ENCODE results near the gene IKZF5.

Gene IKZF5, protein sequence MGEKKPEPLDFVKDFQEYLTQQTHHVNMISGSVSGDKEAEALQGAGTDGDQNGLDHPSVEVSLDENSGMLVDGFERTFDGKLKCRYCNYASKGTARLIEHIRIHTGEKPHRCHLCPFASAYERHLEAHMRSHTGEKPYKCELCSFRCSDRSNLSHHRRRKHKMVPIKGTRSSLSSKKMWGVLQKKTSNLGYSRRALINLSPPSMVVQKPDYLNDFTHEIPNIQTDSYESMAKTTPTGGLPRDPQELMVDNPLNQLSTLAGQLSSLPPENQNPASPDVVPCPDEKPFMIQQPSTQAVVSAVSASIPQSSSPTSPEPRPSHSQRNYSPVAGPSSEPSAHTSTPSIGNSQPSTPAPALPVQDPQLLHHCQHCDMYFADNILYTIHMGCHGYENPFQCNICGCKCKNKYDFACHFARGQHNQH

DNA sequence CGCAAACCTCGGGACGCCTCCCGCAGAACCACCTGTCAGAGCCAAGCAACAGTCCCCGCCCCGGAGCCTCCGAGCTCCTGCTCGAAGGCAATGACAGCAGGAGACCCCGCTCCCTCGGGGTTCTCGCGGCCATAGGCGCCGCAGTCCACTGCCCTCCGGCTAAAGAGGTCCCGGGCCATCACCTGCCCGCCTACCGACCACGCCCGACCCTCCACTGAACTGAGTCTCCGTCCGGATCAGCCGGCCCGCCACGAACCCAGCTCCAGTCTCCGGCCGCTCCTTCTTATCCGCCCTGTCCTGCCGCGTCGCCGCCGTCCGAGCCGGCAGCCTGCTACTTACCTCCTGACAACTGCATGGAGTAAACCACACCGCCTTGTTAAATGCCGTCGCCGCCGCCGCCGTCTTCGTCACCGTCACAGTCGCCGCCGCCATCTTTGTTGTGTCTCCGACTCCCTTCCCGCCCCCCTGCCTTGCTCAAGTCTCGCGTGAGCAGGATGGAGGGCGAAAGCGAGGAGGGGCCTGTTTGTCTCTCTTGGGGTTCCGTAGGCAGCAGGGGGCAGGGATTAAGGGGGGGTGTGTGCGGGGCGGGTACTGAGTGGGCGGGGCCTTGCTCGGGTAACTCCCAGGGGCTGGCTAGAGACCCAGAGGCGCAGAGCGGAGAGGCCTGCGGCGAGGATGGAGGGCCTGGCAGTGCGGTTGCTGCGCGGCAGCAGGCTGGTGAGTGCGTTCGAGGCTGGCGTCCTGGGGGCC is at the start of gene IKZF5, which contains the start of gene ACADSB:
IKZF5 (minus strand) TSS at position 441 of the 750 bp plus-strand sequence. CDS start 10,170 bp downstream, outside the sequence.
ACADSB (plus strand) TSS at position 652 of the 750 bp plus-strand sequence; CDS start at position 676, 24 bp downstream.
- Histone ChIP-seq H3K27me3 (replicated peaks) (no peaks in the 10 kb centered on the region), H3K4me3 (ENCODE audit: low read depth, low read length) (peak within 1 kb of the TSS; percentile 95), H3K27ac (peak within 1 kb of the TSS; percentile 80), H3K36me3 (replicated peaks) (no peaks in the 10 kb centered on the region)
- TF ChIP-seq, protein P1, sequence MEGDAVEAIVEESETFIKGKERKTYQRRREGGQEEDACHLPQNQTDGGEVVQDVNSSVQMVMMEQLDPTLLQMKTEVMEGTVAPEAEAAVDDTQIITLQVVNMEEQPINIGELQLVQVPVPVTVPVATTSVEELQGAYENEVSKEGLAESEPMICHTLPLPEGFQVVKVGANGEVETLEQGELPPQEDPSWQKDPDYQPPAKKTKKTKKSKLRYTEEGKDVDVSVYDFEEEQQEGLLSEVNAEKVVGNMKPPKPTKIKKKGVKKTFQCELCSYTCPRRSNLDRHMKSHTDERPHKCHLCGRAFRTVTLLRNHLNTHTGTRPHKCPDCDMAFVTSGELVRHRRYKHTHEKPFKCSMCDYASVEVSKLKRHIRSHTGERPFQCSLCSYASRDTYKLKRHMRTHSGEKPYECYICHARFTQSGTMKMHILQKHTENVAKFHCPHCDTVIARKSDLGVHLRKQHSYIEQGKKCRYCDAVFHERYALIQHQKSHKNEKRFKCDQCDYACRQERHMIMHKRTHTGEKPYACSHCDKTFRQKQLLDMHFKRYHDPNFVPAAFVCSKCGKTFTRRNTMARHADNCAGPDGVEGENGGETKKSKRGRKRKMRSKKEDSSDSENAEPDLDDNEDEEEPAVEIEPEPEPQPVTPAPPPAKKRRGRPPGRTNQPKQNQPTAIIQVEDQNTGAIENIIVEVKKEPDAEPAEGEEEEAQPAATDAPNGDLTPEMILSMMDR (IDR thresholded peaks at IDR 0.05; ENCODE audit: low read depth, low read length, missing control alignments) = no peak
- in situ Hi-C loops (cut with HindIII; ENCODE audit: low pct_ligation_motif_present, low sequenced_read_pairs) = no loop called here
- DNase-seq = peak; percentile 95

DNA sequence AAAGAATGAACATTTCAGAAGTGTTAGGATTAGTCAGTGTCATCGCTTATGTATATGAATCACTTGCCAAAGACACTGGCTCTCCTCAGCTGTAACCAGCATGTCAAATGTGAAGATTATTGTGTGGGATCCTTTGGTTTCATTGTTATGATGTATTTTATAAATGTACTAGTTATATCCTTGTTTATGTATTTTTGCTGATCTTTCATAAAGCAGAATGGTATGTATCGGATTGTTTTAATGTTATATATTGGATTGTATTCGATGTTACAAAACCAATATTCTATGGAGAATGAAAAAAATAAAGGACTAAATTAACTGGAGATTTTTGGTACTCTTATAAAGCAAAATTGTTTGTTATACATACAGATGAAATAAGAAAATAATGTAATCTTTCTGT is 49.4 kb upstream of the IKZF5 start:
- Histone ChIP-seq H3K4me3 (ENCODE audit: low read depth, low read length) (no peak overlapping the region), H3K27ac (no peak overlapping the region), H3K27me3 (replicated peaks) (no peaks in the 10 kb centered on the region), H3K36me3 (replicated peaks) (no peaks in the 10 kb centered on the region)
- DNase-seq = no peak
- TF ChIP-seq, protein P1 (IDR thresholded peaks at IDR 0.05; ENCODE audit: low read depth, low read length, missing control alignments) = no peak
- in situ Hi-C loops (cut with HindIII; ENCODE audit: low pct_ligation_motif_present, low sequenced_read_pairs) = no loop called here

DNA sequence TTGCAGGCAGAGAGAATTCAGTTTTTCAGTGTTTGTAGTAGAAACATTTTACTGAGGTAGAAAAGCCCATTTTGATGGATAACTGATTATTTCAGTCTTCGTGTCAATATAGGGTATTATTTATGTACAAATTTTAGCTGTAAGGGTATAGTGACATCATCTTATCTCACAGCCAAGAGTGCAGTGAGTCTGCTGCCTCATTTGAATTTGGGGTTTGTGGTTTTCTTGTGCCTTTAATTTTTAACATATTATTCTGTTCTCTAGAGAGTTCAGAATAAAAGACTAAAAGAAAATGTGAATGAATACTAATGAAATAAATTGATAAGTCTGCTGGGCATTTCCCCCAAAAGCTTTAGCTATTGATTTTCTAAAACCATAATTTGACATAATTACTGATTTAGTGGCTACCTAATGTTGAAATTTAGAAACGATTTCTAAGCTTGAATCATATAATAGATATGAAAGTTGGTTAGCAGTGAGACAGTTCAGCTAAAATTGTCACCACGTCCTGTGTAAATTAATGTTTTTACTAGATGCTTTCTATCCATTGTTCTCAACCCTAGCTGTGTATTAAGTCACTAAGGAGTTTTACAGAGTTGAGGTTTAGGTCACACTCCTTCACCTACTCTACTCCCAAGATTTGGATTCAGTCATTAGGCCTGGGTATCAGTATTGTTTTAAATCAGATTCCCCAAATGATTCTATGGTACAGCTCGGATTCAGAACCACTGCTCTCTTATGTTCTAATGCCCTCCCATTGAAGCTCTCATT is 37.6 kb upstream of the IKZF5 start:
- H3K4me3 ChIP-seq (ENCODE audit: low read depth, low read length) = no peak overlapping the region
- no peaks in the 10 kb centered on the region for H3K36me3 ChIP-seq (replicated peaks)
- TF ChIP-seq, protein P1 (IDR thresholded peaks at IDR 0.05; ENCODE audit: low read depth, low read length, missing control alignments) = no peak
- no peaks in the 10 kb centered on the region for H3K27me3 ChIP-seq (replicated peaks)
- DNase-seq = no peak
- in situ Hi-C loops (cut with HindIII; ENCODE audit: low pct_ligation_motif_present, low sequenced_read_pairs) = no loop called here
- no peak overlapping the region for H3K27ac ChIP-seq

DNA sequence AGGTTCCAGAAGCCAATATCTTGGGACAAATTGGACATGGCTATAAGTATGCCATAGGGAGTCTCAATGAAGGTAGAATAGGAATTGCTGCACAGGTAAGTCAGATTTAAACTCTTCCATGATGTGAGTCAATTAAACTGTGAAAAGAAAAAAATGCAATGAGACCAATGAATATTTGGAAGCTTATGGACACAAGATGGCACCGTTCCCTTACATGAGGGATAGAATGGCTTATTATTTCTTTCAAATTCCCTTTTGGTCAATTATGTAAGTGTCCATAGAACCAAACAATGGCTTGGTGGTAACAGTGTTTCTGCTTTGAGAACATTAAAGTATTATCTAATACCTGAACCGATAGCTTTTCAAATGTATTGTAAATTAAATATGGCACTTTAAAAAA is 35.8 kb upstream of the IKZF5 start:
- in situ Hi-C loops (cut with HindIII; ENCODE audit: low pct_ligation_motif_present, low sequenced_read_pairs) = no loop called here
- DNase-seq = no peak
- Histone ChIP-seq H3K36me3 (replicated peaks) (no peaks in the 10 kb centered on the region), H3K27me3 (replicated peaks) (no peaks in the 10 kb centered on the region), H3K27ac (no peak overlapping the region), H3K4me3 (ENCODE audit: low read depth, low read length) (no peak overlapping the region)
- TF ChIP-seq, protein P1 (IDR thresholded peaks at IDR 0.05; ENCODE audit: low read depth, low read length, missing control alignments) = no peak

DNA sequence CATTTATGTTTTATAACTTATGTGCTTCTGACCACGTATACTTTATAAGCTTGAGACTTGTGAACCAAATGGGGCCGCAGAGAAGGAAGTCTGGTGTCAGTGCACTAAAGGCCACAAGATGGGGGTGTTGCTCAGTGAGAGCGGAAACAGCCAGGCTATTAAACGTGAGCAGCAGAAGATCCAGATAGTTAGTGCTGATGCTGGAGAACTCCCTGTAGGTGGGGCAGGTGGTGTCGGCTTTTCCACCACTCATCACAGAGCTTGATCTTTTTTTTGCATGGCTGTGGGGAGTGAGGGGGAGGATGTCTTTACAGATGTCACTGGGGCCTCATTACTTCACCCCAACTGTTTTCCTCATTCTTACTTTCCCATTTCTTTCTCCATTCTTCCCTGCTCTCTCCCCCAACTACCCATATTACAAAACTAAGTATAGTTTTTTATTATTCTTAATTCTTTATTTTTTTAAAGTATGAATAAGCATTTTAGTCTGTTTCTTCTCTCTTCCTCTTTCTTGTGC is 34.9 kb upstream of the IKZF5 start:
- no peak overlapping the region for H3K27ac ChIP-seq
- no peaks in the 10 kb centered on the region for H3K27me3 ChIP-seq (replicated peaks)
- in situ Hi-C loops (cut with HindIII; ENCODE audit: low pct_ligation_motif_present, low sequenced_read_pairs) = no loop called here
- no peak overlapping the region for H3K4me3 ChIP-seq (ENCODE audit: low read depth, low read length)
- H3K36me3 ChIP-seq (replicated peaks) = no peaks in the 10 kb centered on the region
- peak; percentile 62 for DNase-seq
- TF ChIP-seq, protein P1 (IDR thresholded peaks at IDR 0.05; ENCODE audit: low read depth, low read length, missing control alignments) = peak; percentile 89
